HepG2 (cell line): ENCODE measurements around the gene CCDC170.

Experiments used
- POLR2AphosphoS5 ChIP-seq: IDR thresholded peaks from 2 replicates; pipeline ENCODE4 v1.6.1; 2012; ENCODE audit warnings: low read depth, low read length
- STAG1 ChIP-seq: sonication (generic); formaldehyde crosslinking; IDR thresholded peaks from 2 replicates; pipeline ENCODE4 v1.4.0; 2020; ENCODE audit warnings: missing genetic modification reagents
- ZBTB8A ChIP-seq: sonication (generic); formaldehyde crosslinking; IDR thresholded peaks from 2 replicates; pipeline ENCODE4 v1.4.0; 2020; ENCODE audit warnings: mild to moderate bottlenecking, low read depth, missing genetic modification reagents, borderline replicate concordance
- ZNF207 ChIP-seq: fragments of 450-650 bp; IDR thresholded peaks from 2 replicates; pipeline ENCODE4 v1.6.1; 2016; ENCODE audit warnings: antibody characterized with exemption, borderline replicate concordance
- TF ChIP-seq, protein P1 (sequence below): sonication (generic); formaldehyde crosslinking; IDR thresholded peaks from 2 replicates; pipeline ENCODE4 v1.5.0; 2020; ENCODE audit warnings: mild to moderate bottlenecking, missing genetic modification reagents, moderate library complexity
- TF ChIP-seq, protein P2 (sequence below), 2 experiments: fragments of 450-650 bp in 1 of 2; sonication (generic) in 1 of 2; formaldehyde crosslinking in 1 of 2; IDR thresholded peaks; 2 replicates each; pipeline versions ENCODE4 v1.6.1 to v1.8.0; 2016 to 2022; ENCODE audit warnings: antibody characterized with exemption in 1 of 2, mild to moderate bottlenecking in 1 of 2, missing genetic modification reagents in 1 of 2

DNA sequence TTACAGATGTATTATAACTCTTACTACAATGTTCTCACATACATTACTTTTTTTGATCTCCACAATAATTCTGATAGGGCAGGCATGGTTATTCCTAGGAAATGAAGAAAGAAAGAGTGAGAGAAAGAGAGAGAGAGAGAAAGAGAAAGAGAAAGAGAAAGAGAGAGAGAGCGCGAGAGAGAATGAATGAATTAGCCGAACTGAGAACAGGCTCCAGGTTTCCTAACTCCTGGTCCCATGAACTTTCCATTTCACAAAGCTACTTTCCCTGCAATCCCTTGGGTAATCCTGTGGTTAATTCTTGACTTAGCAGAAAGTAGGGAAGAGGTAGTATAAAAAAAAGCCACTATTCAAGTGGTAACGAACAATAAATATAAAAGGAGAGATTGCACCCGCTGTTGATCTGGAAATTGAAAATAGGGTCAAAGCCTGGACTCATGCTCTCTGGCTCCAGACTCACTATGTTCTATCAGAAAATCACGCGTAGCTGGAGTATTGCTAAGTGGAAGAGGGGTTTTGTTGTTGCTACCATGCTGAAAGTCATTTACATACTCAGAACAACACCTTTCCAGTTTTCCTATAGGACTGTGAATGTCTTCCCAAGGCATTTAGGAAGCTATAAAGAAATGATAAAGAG lies 131.2 kb downstream of the CCDC170 start:
- no peak for TF ChIP-seq ZNF207
- no peak for TF ChIP-seq POLR2AphosphoS5
- no peak for TF ChIP-seq ZBTB8A (CRISPR knock-in tag)
- TF ChIP-seq, protein P1, sequence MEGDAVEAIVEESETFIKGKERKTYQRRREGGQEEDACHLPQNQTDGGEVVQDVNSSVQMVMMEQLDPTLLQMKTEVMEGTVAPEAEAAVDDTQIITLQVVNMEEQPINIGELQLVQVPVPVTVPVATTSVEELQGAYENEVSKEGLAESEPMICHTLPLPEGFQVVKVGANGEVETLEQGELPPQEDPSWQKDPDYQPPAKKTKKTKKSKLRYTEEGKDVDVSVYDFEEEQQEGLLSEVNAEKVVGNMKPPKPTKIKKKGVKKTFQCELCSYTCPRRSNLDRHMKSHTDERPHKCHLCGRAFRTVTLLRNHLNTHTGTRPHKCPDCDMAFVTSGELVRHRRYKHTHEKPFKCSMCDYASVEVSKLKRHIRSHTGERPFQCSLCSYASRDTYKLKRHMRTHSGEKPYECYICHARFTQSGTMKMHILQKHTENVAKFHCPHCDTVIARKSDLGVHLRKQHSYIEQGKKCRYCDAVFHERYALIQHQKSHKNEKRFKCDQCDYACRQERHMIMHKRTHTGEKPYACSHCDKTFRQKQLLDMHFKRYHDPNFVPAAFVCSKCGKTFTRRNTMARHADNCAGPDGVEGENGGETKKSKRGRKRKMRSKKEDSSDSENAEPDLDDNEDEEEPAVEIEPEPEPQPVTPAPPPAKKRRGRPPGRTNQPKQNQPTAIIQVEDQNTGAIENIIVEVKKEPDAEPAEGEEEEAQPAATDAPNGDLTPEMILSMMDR (CRISPR knock-in tag), result no peak
- TF ChIP-seq, protein P2, sequence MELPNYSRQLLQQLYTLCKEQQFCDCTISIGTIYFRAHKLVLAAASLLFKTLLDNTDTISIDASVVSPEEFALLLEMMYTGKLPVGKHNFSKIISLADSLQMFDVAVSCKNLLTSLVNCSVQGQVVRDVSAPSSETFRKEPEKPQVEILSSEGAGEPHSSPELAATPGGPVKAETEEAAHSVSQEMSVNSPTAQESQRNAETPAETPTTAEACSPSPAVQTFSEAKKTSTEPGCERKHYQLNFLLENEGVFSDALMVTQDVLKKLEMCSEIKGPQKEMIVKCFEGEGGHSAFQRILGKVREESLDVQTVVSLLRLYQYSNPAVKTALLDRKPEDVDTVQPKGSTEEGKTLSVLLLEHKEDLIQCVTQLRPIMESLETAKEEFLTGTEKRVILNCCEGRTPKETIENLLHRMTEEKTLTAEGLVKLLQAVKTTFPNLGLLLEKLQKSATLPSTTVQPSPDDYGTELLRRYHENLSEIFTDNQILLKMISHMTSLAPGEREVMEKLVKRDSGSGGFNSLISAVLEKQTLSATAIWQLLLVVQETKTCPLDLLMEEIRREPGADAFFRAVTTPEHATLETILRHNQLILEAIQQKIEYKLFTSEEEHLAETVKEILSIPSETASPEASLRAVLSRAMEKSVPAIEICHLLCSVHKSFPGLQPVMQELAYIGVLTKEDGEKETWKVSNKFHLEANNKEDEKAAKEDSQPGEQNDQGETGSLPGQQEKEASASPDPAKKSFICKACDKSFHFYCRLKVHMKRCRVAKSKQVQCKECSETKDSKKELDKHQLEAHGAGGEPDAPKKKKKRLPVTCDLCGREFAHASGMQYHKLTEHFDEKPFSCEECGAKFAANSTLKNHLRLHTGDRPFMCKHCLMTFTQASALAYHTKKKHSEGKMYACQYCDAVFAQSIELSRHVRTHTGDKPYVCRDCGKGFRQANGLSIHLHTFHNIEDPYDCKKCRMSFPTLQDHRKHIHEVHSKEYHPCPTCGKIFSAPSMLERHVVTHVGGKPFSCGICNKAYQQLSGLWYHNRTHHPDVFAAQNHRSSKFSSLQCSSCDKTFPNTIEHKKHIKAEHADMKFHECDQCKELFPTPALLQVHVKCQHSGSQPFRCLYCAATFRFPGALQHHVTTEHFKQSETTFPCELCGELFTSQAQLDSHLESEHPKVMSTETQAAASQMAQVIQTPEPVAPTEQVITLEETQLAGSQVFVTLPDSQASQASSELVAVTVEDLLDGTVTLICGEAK (IDR thresholded peaks at IDR 0.05), result no peak
- TF ChIP-seq, protein P2 (CRISPR knock-in tag; IDR thresholded peaks at IDR 0.05), result no peak
- TF ChIP-seq STAG1 (CRISPR knock-in tag), result no peak
